Measurements from ENCODE around the gene RAB11A. TPM values are rescaled to one million over a fixed set of nuclear protein-coding genes. Genes with fewer than 3 reads are reported as not detected.

RAB11A gene
- total RNA-seq, 1 donor from 2014 or later: 147 TPM

DNA sequence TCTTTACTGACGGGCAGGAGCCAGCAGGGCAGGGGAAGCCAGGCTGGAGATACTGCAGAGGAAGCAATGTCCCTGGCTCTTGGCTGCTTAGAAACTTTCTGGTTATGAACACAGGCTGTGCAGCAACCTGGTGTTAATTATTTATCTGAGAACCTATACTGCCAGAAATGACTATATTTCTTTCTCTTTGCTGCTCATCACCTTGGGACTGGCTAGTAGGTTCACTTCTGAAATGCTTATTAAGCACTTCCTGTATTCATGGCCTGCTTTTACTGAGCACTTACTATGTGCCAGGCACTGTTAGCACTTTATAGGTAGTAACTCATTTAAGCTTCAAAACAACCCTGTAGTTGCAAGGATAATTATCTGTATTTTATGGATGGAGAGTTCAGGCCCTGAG is 57.6 kb downstream of the RAB11A start:
- intact Hi-C loops (cut with DNase I): no loop called here
- no peak for DNase-seq (ENCODE audit: low spot score)

DNA sequence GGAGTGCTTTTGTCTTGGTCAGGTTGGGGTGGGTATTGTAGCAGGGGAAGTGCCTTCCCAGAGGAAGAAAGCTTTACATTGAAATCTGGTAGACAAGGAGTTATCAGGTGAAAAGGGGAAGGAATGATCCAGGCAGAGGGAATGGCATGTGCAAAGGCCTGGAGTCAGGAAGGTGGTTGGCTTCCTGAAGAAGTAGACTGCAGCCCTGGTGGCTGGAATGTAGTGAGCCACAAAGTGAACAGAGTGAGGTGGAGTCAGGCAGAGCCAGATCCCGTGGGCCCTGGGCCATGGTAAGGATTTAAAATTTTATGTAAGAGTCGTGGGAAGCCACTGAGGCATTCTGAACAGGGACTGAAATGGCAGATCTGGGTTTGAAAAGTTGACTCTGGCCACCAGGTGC is 58.3 kb downstream of the RAB11A start:
- no peak for DNase-seq (ENCODE audit: low spot score)
- intact Hi-C loops (cut with DNase I): no loop called here

DNA sequence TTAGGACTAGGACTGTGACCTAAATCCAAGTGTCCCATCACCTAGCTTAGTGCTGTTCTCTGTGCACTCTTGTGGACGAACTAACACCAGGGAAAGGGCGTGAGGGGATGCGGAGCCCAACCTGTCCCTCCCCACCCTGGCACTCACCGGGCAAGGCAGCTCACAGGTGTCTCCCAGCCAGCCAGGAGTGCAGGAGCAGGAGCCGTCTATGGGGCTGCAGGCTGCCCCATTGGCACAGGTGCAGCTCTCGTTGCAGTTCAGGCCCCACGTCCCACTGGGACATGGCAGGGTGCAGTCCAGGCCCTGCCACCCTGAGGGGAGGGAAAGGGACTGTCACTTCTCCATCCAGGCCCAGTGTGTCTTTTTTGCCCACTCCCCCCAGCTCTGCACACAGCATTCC is 60.3 kb downstream of the RAB11A start:
- intact Hi-C loops (cut with DNase I): no loop called here

DNA sequence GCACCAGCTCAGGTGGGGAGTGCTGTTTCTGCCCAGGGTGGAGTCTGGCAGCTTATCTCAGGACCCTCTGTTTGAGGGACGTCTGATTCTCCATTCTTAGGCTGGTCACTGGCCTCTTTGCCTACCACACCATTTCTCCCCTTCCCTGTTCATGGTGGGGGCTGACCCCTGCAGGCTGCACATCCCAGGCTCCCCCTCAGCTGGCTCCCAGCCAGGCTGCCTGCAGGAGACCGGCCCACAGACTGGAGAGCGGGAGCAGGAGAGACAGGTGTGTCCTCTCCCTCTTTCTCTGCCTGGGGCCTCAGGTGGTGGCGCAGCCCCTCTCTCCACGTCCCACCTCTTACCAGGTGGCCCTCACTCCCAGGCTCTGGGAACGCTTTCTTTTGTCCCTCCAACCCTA is 60.8 kb downstream of the RAB11A start:
- intact Hi-C loops (cut with DNase I): no loop called here
- no peak for DNase-seq (ENCODE audit: low spot score)

More for the DNA sequence above, 60.3 kb downstream of the RAB11A start:
- no peak for DNase-seq (ENCODE audit: low spot score)

DNA sequence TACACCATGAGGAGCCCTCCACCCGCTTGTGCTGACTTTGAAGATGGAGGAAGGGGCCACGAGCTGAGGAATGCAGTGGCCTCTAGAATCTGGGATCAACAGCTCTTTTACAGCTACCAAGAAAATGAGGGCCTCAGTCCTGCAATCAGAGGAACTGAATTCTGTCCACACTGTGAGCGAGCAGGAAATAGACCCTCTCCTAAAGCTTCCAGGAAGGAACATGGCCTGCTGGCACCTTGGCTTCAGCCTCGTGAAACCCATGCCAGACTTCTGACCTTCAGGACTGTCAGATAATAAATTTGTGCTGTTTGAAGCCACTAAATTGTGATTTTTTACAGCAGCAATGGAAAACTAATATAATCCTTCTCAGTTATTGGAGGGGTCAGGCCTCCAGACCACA is 61.9 kb downstream of the RAB11A start:
- intact Hi-C loops (cut with DNase I): no loop called here
- no peak for DNase-seq (ENCODE audit: low spot score)

DNA sequence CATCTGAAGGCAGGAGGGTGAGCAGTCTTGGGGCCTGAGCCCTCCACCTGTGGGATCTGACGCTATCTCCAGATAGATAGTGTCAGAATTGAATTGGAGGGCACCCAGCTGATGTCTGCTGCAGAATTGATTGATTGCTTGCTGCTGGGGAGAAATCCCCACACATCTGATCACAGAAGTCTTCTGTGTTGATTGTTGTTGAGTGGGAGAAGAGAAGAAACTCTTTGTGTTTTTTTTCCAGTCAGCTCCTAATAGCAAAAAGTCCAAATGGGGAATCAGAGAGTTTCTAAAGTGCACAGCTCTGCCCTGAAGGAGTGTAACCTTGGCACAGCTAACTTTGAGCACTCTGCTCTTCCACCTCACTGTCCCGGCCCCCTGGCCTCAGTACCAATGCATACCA is 66.1 kb downstream of the RAB11A start:
- intact Hi-C loops (cut with DNase I): no loop called here

DNA sequence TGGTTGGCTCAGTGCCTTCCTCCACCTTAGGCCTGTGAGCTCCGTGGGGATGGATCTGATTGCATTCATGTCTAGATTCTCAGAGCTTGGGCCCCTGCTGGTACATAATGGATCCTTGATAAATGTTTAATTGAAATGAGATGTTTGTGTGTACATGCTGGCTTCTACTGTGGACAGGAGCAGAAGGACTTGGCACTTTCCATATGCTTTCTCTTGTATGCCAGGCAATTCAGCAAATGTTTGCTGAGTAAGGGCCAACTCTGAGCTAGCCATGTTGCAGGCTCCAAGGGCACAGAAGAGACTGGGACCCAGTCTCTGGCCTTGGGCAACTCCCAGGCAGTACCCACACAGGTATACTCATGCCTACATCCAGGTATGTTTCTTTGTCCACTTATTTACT is 67.0 kb downstream of the RAB11A start:
- intact Hi-C loops (cut with DNase I): no loop called here
- DNase-seq (ENCODE audit: low spot score): no peak

More for the DNA sequence above, 66.1 kb downstream of the RAB11A start:
- DNase-seq (ENCODE audit: low spot score): no peak

DNA sequence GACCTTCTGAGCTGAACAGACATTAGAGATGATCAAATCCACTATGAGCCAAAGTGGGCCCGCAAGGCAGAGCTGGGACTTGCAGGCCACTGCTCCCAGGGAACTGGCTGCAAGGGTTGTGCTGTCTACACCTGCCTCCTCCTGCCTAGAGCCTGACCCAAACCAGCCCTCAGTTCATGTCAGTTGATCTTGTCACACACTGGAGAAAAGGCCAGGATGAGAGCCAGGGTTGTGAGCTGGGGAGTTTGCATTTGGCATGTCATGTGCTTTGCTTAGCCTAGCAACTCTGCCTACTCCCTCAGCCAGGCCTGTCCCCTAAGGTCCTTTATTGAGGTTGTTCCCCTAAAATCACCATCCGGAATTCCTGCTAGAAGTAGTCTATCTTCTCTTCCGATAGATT is 67.8 kb downstream of the RAB11A start:
- intact Hi-C loops (cut with DNase I): no loop called here
- no peak for DNase-seq (ENCODE audit: low spot score)

DNA sequence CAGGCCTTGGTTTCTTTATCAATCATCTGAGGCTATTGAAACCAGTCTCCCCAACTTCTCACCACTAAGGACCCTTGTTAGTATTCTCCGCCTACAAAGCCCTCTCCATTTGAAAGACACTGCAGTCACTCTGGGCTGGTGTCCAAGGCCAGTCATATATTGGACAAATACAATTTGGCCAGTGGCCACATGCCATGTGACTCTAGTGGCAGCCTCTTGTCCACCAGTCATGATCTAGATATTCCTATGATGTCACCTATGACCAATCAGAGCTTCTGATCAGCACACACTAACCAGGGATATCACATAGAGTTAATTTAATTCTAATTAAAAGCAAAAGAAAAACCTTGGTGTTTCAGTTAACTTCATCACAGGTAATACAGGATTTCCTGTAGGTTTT is 68.2 kb downstream of the RAB11A start:
- intact Hi-C loops (cut with DNase I): no loop called here

DNA sequence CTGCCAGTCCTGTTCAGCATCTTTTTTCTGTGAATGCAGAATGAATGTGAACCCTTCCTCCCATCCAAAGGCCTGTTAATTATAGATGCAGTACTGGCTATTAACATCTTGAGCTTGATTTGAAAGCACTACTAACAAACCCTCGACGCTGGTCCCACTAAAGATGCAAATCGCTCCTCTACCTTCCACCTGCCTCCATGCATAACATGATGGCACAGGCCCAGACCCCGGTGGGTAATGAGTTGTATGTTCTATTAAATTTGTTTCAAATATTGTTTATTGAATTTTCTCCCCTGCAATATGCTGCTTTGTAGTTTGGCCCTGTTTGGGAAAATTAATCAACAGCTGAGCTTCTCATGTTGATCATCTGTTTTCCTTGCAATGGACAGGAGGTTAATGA is 69.3 kb downstream of the RAB11A start:
- intact Hi-C loops (cut with DNase I): no loop called here
- no peak for DNase-seq (ENCODE audit: low spot score)

More for the DNA sequence above, 68.2 kb downstream of the RAB11A start:
- no peak for DNase-seq (ENCODE audit: low spot score)

DNA sequence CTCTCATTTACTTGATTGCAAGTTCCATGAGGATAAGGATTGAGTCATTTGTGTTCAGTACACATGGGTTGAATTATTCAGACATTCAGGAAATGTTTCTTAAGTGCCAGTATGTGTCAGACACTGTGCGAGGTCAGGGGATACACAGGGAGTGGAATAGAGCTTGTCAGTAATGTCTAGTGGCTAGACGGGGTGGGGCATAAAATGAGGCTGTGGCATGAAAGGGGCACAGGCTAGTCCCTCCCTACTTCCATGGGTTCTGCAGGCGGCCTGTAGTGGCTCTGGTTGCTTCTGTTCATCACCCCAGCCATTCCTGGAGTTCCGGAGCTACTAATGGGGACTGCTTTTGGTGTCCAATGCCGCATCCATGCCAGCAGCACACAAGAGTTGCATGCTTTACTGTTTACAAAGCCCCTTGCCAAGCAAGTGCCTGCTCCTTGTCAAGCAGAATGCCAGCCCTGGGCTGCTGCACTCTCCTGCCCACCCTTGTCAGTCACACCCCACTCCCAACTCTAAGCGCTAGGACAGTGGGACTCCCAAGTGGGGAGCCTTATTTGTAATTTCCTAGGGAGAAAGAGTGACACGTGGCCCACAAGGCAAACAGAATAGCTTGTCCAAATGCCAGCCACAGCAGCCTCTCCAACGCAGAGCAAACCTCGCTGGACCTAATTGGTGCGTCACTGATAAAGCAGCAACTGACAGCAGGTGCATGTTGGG is 70.8 kb downstream of the RAB11A start:
- intact Hi-C loops (cut with DNase I): loop anchor here (5.0 kb wide), 1 partner anchor 147 kb away; no protein-coding TSS in a partner anchor
- DNase-seq (ENCODE audit: low spot score): peak; percentile 85

DNA sequence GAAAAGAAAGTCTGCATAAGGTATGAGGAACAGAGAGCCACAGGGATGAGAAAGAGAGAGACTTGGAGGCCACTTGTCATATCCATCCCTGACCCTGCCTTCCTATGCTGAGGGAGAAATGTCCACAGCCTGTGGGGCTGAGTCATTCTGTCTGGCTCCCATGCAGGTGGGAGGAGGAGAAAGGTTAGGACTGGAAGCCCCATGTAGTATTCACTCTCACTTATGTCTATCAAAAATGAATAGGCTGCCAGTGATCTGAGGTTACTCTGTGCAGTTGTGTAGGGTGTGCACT is 71.3 kb downstream of the RAB11A start:
- intact Hi-C loops (cut with DNase I): loop anchor here (5.0 kb wide), 1 partner anchor 147 kb away; no protein-coding TSS in a partner anchor
- DNase-seq (ENCODE audit: low spot score): no peak

Other genes starting within 250 kb of the RAB11A start
- gene SLC24A1, start 247.6 kb upstream of the RAB11A start, total RNA-seq: 3.0 TPM
- 19.1 TPM for gene DENND4A, start 77.2 kb upstream of the RAB11A start, total RNA-seq

Measured in cardiac septum (tissue), 1 donor.